Lung (tissue), 12 donors: ENCODE measurements around the gene KRT40. TPM values are rescaled to one million over a fixed set of nuclear protein-coding genes. Genes with fewer than 3 reads are reported as not detected.

ENCODE experiments used
- ATAC-seq: fragments of 200-7000 bp; cut with Tn5 transposase; one replicate; pipeline ENCODE4 v1.9.1; 2020; ENCODE audit warnings: moderate number of reproducible peaks; ENCODE audit not compliant: insufficient read depth, low FRiP score
- DNase-seq, 3 donors: peaks; one replicate each; pipeline ENCODE4 v3.0.0-alpha.2; 2013 to 2017
- H3K27ac ChIP-seq, 2 donors: one replicate each; pipeline ENCODE4 v1.5.1; 2013; ENCODE audit warnings: mild to moderate bottlenecking in 2 of 2, moderate library complexity in 2 of 2, control low read depth in 1 of 2, inconsistent platforms in 1 of 2, low read depth in 1 of 2, low read length in 1 of 2
- H3K27me3 ChIP-seq, 3 donors: one replicate each; pipeline ENCODE4 v1.5.1; 2013; ENCODE audit warnings: low read length in 2 of 3; ENCODE audit not compliant: control insufficient read depth in 3 of 3, insufficient read depth in 3 of 3
- H3K36me3 ChIP-seq, 4 donors: one replicate each; pipeline ENCODE4 v1.5.1; 2013; ENCODE audit warnings: low read length in 4 of 4, mild to moderate bottlenecking in 1 of 4, moderate library complexity in 1 of 4; ENCODE audit not compliant: control insufficient read depth in 4 of 4, insufficient read depth in 4 of 4
- H3K4me1 ChIP-seq, 5 donors: one replicate each; pipeline ENCODE4 v1.5.1; 2013; ENCODE audit warnings: low read length in 5 of 5, mild to moderate bottlenecking in 2 of 5, moderate library complexity in 1 of 5; ENCODE audit not compliant: control insufficient read depth in 5 of 5, insufficient read depth in 5 of 5
- H3K4me3 ChIP-seq: one replicate; pipeline ENCODE4 v1.5.1; 2013; ENCODE audit warnings: mild to moderate bottlenecking, control low read depth, moderate library complexity
- H3K9ac ChIP-seq, 2 donors: one replicate each; pipeline ENCODE4 v1.5.1; 2013; ENCODE audit warnings: low read length in 2 of 2, control low read depth in 1 of 2; ENCODE audit not compliant: insufficient read depth in 1 of 2
- H3K9me3 ChIP-seq, 4 donors: one replicate each; pipeline ENCODE4 v1.5.1; 2013; ENCODE audit warnings: low read length in 3 of 4, mild to moderate bottlenecking in 1 of 4, moderate library complexity in 1 of 4; ENCODE audit not compliant: control insufficient read depth in 4 of 4, insufficient read depth in 3 of 4
- CTCF ChIP-seq: IDR thresholded peaks from 2 replicates; pipeline ENCODE4 v1.5.1; 2012; ENCODE audit warnings: mild to moderate bottlenecking; ENCODE audit errors: control extremely low read depth, extremely low read depth
- WGBS, 2 donors: extraction: QIAGEN DNeasy Blood & Tissue Kit; methylation state at CpG; one replicate each; pipeline ENCODE4 v1.1.7; 2013; 5-methylcytosine and 5-hydroxymethylcytosine counted together
- polyA plus RNA-seq, 2 donors: library from polyadenylated mRNA; stranded (reverse); fragments of 200-250 nt; gene quantifications; one replicate each; pipeline ENCODE4 v1.2.1, GENCODE V29; 2013
- total RNA-seq, 2 donors: library from RNA; depleted of rRNA in 1 of 2; stranded (reverse); fragments of >200 nt in 1 of 2; gene quantifications; one replicate each; pipeline ENCODE4 v1.2.1, GENCODE V29; 2014 to 2021
- donor health status: control.
- donor health status: control.
- donor health status: Bipolar disorder and iron deficiency.
- donor health status: healthy.
- donor health status: DM: yes; HTN: yes; CAD: no.

KRT40 gene
- total and polyA plus RNA-seq, 4 donors = 0.09 to 0.31 TPM; not detected in 2

DNA sequence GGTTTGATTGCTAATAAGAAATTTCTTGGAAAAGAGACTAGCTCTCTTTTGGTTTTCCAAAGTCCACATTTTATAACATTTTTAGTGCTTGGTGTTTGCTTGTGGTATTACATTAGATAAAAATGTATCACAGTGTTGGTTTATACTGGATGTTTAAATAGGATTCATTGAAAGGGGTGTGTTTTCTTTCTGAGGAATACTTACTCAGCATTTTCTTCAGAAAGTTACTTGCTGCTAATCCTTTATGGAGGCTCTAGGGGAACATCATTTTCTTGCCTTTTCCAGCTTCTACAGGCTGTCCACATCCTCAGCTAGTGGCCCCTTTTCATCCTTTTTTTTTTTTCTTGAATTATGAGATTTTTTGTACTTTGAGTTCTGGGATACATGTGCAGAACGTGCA, 16.5 kb downstream of the KRT40 start:
- Histone ChIP-seq H3K4me1 (no peaks in the 10 kb centered on the region), H3K27ac (no peak overlapping the region)
- no peak for DNase-seq

GRCh38 chr17:40966848-40967247, 17.3 kb downstream of the KRT40 start, which contains the start of gene KRT39:
KRT39 (minus strand) TSS chr17:40966948; CDS start chr17:40966856, 92 bp downstream.
- Histone ChIP-seq H3K4me1 (no peaks in the 10 kb centered on the region), H3K36me3 (no peaks in the 10 kb centered on the region), H3K4me3 (no peak within 1 kb of the TSS), H3K9ac (no peak within 1 kb of the TSS), H3K9me3 (no peaks in the 10 kb centered on the region), H3K27me3 (no peaks in the 10 kb centered on the region), H3K27ac (no peak within 1 kb of the TSS)
- DNase-seq (no peak), ATAC-seq (no peak)
- no peak for TF ChIP-seq CTCF
- 41 to 89% methylated on average over 1 of the region's 1 CpG for WGBS, 2 donors

More for the DNA sequence above, 16.5 kb downstream of the KRT40 start:
- no peaks in the 10 kb centered on the region for H3K36me3 ChIP-seq
- ATAC-seq = no peak
- no peak for TF ChIP-seq CTCF
- no peaks in the 10 kb centered on the region for H3K9me3 ChIP-seq
- 82 to 94% methylated on average over 1 of the region's 1 CpG for WGBS, 2 donors
- no peaks in the 10 kb centered on the region for H3K27me3 ChIP-seq
- H3K9ac ChIP-seq = no peak overlapping the region
- H3K4me3 ChIP-seq = no peak overlapping the region

GRCh38 chr17:40963838-40964237, 20.3 kb downstream of the KRT40 start:
- H3K36me3 ChIP-seq = no peaks in the 10 kb centered on the region
- peaks cover 0 to 2% (median 0%) of the 10 kb centered on the region in 3 donors for H3K27me3 ChIP-seq
- no peak overlapping the region for H3K4me3 ChIP-seq
- peak; percentile 27 for TF ChIP-seq CTCF
- whole genome bisulfite sequencing, 2 donors = 42 to 67% methylated on average over 1 of the region's 1 CpG
- H3K9me3 ChIP-seq = no peaks in the 10 kb centered on the region
- H3K9ac ChIP-seq = no peak overlapping the region
- ATAC-seq = no peak
- no peak overlapping the region for H3K27ac ChIP-seq
- no peaks in the 10 kb centered on the region for H3K4me1 ChIP-seq
- DNase-seq = no peak

DNA sequence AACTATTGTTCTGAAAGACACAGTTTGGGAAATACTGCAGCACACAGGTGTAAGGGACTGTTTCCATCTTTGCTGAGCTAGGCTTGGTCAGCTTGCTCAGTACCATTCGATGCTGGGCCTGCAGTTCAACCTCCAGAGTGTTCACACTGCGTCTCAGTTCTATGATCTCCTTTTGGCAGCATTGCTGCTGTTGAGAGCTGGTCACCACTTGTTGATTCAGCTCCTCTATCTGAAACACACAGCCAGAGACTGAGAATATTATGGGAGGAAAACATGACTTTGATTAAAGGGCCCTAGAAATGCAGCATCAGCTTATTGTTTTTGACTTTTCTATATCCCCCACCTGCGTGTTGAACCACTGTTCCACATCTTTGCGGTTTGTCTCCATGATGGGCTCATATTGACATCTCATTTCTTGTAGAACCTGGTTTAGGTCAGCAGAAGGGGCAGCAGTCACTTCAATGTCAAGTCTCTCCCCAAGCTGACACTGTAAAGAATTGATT, 22.0 kb downstream of the KRT40 start:
- no peak overlapping the region for H3K27ac ChIP-seq
- H3K9me3 ChIP-seq = no peaks in the 10 kb centered on the region
- H3K36me3 ChIP-seq = no peaks in the 10 kb centered on the region
- no peak overlapping the region for H3K4me3 ChIP-seq
- no peak overlapping the region for H3K9ac ChIP-seq
- no peak for DNase-seq
- peaks cover 0 to 1% (median 0%) of the 10 kb centered on the region in 5 donors for H3K4me1 ChIP-seq
- ATAC-seq = no peak
- WGBS, 2 donors = 87 to 90% methylated on average over 4 of the region's 4 CpGs
- TF ChIP-seq CTCF = no peak
- peaks cover 0 to 8% (median 0%) of the 10 kb centered on the region in 3 donors for H3K27me3 ChIP-seq
